NCI-H1436 (cell line): ENCODE results near the gene PLCXD1.
"Not testable (repeated sequence)": the region's sequence is repeated elsewhere in the genome, so short reads cannot be mapped to it uniquely, and the experiment has no call there.

Experiments used
- DNase-seq: peaks from one replicate; lab custom pipeline; 2025; lab: John Stamatoyannopoulos, UW

The PLCXD1 gene

GRCh38 chrX:264006-264405, 17.2 kb upstream of the PLCXD1 start:
- not testable (repeated sequence) for DNase-seq

- DNase-seq: no peak
Observed at GRCh38 chrX:264634-265455, 16.3 kb upstream of the PLCXD1 start.

GRCh38 chrX:265502-265901, 15.7 kb upstream of the PLCXD1 start:
- DNase-seq: no peak

- DNase-seq: no peak
Observed at GRCh38 chrX:267771-268261, 13.4 kb upstream of the PLCXD1 start.

- DNase-seq: no peak
Observed at GRCh38 chrX:270848-271367, 10.3 kb upstream of the PLCXD1 start.

GRCh38 chrX:274904-275475, 6.2 kb upstream of the PLCXD1 start:
- no peak for DNase-seq

- no peak for DNase-seq
Observed at GRCh38 chrX:275476-275966, 5.7 kb upstream of the PLCXD1 start.

- no peak for DNase-seq
Observed at GRCh38 chrX:275967-276580, 5.1 kb upstream of the PLCXD1 start.

- no peak for DNase-seq
Observed at GRCh38 chrX:276581-277201, 4.5 kb upstream of the PLCXD1 start.

GRCh38 chrX:279757-280604, 1.2 kb upstream of the PLCXD1 start:
- DNase-seq: not testable (repeated sequence)

- DNase-seq: not testable (repeated sequence)
Observed at GRCh38 chrX:280722-281121, 459 bp upstream of the PLCXD1 start.

- DNase-seq: not testable (repeated sequence)
Observed at GRCh38 chrX:282000-282681, 960 bp downstream of the PLCXD1 start.

GRCh38 chrX:283115-283845, 2.1 kb downstream of the PLCXD1 start:
- DNase-seq: no peak

GRCh38 chrX:285076-285677, 4.0 kb downstream of the PLCXD1 start:
- DNase-seq: no peak

- no peak for DNase-seq
Observed at GRCh38 chrX:287670-288069, 6.5 kb downstream of the PLCXD1 start.

GRCh38 chrX:288561-288991, 7.4 kb downstream of the PLCXD1 start:
- DNase-seq: no peak

GRCh38 chrX:290476-291166, 9.4 kb downstream of the PLCXD1 start:
- DNase-seq: no peak

GRCh38 chrX:291411-291901, 10.3 kb downstream of the PLCXD1 start:
- DNase-seq: no peak
